ENCODE data around the gene SNRPD2.

Gene SNRPD2

GRCh38 chr19:45638930-45639729 is 52.6 kb downstream of the SNRPD2 start, which contains the start of gene EML2:
Gene EML2, minus strand, starts transcription at chr19:45639397. Its CDS starts 21 bp downstream, at chr19:45639376.
- TF ChIP-seq CTCF (IDR thresholded peaks at IDR 0.05; ENCODE audit: low read length): peak; percentile 38
- TF ChIP-seq EZH2phosphoT487 (IDR thresholded peaks at IDR 0.05; ENCODE audit: low read length): no peak
- TF ChIP-seq EZH2 (optimal IDR thresholded peaks at IDR 0.05; ENCODE audit: low read depth, low read length): no peak
- H3K36me3 ChIP-seq (replicated peaks; ENCODE audit: insufficient read depth, low read length): no peaks in the 10 kb centered on the region
- peak; percentile 35 for DNase-seq
- H3K27me3 ChIP-seq (replicated peaks; ENCODE audit: insufficient read depth, low read length): no peaks in the 10 kb centered on the region
- peaks cover 29% of the 10 kb centered on the region for H3F3A ChIP-seq (ENCODE audit: insufficient read depth, low read length)
- H3K27ac ChIP-seq (ENCODE audit: low read length): no peak within 1 kb of the TSS
- peaks cover 4% of the 10 kb centered on the region; the same call in 1 of the 2 replicates for H3K4me1 ChIP-seq (ENCODE audit: low read length)
- H3K9me3 ChIP-seq (replicated peaks; ENCODE audit: insufficient read depth, low read length): no peaks in the 10 kb centered on the region
- H3K9me2 ChIP-seq (replicated peaks; ENCODE audit: insufficient read depth, low read length): no peaks in the 10 kb centered on the region
- no peaks in the 10 kb centered on the region for H4K20me1 ChIP-seq (ENCODE audit: insufficient read depth, low read length)
- H2AFZ ChIP-seq (ENCODE audit: low read length): peak within 1 kb of the TSS; percentile 98
- no peaks in the 10 kb centered on the region for H3K79me2 ChIP-seq (ENCODE audit: low read length)
- peak within 1 kb of the TSS; percentile 59; the same call in 1 of the 2 replicates for H3K9ac ChIP-seq (ENCODE audit: low read length)
- peak within 1 kb of the TSS; percentile 80 for H3K4me2 ChIP-seq (ENCODE audit: low read depth, low read length)
- H3K4me3 ChIP-seq (ENCODE audit: low read length): peak within 1 kb of the TSS; percentile 81

DNA sequence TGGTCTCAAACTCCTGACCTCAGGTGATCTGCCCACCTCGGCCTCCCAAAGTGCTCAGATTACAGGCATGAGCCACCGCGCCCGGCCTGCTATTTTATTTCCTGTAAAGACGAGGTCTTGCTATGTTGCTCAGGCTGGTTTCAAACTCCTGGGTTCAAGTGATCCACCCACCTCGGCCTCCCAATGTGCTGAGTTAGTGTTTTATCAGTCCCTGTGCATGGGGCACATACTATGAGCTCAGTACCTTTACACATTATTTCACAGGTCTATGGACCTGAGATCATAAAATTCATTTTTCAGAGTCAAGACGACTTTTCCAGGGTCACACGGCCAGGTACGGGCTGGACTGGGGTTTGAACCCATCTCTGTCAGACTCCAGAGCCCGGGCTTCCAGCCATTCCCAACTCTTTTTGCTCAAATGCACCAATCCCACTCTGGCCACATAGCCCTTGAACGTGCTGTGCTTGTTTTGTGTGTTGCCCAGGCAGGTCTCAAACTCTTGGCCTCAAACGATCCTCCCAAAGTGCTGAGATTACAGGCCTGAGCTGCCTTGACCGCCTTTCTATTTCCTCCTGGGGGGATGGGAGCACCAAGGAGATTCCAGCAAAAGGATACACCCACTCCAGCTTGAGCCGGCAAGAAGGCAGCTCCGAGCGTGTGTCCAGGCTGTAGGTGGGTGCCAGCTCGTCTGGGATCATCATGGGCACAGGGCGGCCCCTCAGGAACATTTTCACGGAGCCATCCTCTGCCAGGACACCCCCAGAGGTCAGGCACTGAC is 53.7 kb downstream of the SNRPD2 start:
- DNase-seq: no peak
- H3K27me3 ChIP-seq (replicated peaks; ENCODE audit: insufficient read depth, low read length): no peaks in the 10 kb centered on the region
- H3K9me2 ChIP-seq (replicated peaks; ENCODE audit: insufficient read depth, low read length): no peaks in the 10 kb centered on the region
- H3K79me2 ChIP-seq (ENCODE audit: low read length): no peaks in the 10 kb centered on the region
- no peaks in the 10 kb centered on the region for H3K36me3 ChIP-seq (replicated peaks; ENCODE audit: insufficient read depth, low read length)
- peaks cover 26% of the 10 kb centered on the region for H3F3A ChIP-seq (ENCODE audit: insufficient read depth, low read length)
- H3K9ac ChIP-seq (ENCODE audit: low read length): no peak overlapping the region
- no peak overlapping the region for H3K27ac ChIP-seq (ENCODE audit: low read length)
- H2AFZ ChIP-seq (ENCODE audit: low read length): no peak overlapping the region
- peaks cover 4% of the 10 kb centered on the region; the same call in 1 of the 2 replicates for H3K4me1 ChIP-seq (ENCODE audit: low read length)
- H4K20me1 ChIP-seq (ENCODE audit: insufficient read depth, low read length): no peaks in the 10 kb centered on the region
- TF ChIP-seq EZH2phosphoT487 (IDR thresholded peaks at IDR 0.05; ENCODE audit: low read length) (no peak), CTCF (IDR thresholded peaks at IDR 0.05; ENCODE audit: low read length) (no peak), EZH2 (optimal IDR thresholded peaks at IDR 0.05; ENCODE audit: low read depth, low read length) (no peak)
- H3K9me3 ChIP-seq (replicated peaks; ENCODE audit: insufficient read depth, low read length): no peaks in the 10 kb centered on the region
- peak overlapping the region; percentile 80; the same call in 1 of the 2 replicates for H3K4me2 ChIP-seq (ENCODE audit: low read depth, low read length)
- no peak overlapping the region for H3K4me3 ChIP-seq (ENCODE audit: low read length)

Data from MM.1S (cell line).